Activated CD4-positive, alpha-beta T cell treated with anti-CD3 and anti-CD28 coated beads for 1 hour (primary cell): ENCODE measurements around the gene IL23A.
"Not testable (repeated sequence)": the region's sequence is repeated elsewhere in the genome, so short reads cannot be mapped to it uniquely, and the experiment has no call there.

ENCODE experiments used
- DNase-seq: peaks from one replicate; pipeline ENCODE4 v3.0.0-alpha.2; 2020

Gene IL23A

GRCh38 chr12:56338308-56339157 lies at the start of gene IL23A:
Gene IL23A, plus strand, starts transcription at chr12:56338884. Its CDS starts 161 bp downstream, at chr12:56339045.
- DNase-seq, result peak; percentile 79

- no peak for DNase-seq
Measured at GRCh38 chr12:56293795-56294194, 44.9 kb upstream of the IL23A start.

- no peak for DNase-seq
Measured at GRCh38 chr12:56296295-56296694, 42.4 kb upstream of the IL23A start.

- DNase-seq, result no peak
Measured at GRCh38 chr12:56297400-56297799, 41.3 kb upstream of the IL23A start.

- no peak for DNase-seq
Measured at GRCh38 chr12:56298828-56299227, 39.9 kb upstream of the IL23A start.

GRCh38 chr12:56299308-56299852 lies 39.3 kb upstream of the IL23A start:
- peak; percentile 8 for DNase-seq

- DNase-seq, result peak; percentile 97
Measured at GRCh38 chr12:56299853-56300643, 38.6 kb upstream of the IL23A start, which contains the start of gene CS. Gene CS, minus strand, starts transcription at chr12:56300330. Its CDS starts 129 bp downstream, at chr12:56300201.

GRCh38 chr12:56300644-56301464 lies 37.8 kb upstream of the IL23A start:
- DNase-seq, result no peak

- no peak for DNase-seq
Measured at GRCh38 chr12:56304276-56304675, 34.4 kb upstream of the IL23A start.

- no peak for DNase-seq
Measured at GRCh38 chr12:56304872-56305590, 33.7 kb upstream of the IL23A start.

- no peak for DNase-seq
Measured at GRCh38 chr12:56307221-56307965, 31.3 kb upstream of the IL23A start.

- no peak for DNase-seq
Measured at GRCh38 chr12:56308714-56309113, 30.0 kb upstream of the IL23A start.

- no peak for DNase-seq
Measured at GRCh38 chr12:56311003-56311402, 27.7 kb upstream of the IL23A start.

- no peak for DNase-seq
Measured at GRCh38 chr12:56315249-56315621, 23.4 kb upstream of the IL23A start.

- DNase-seq, result peak; percentile 87
Measured at GRCh38 chr12:56315622-56316473, 22.8 kb upstream of the IL23A start, which contains the start of gene CNPY2. Gene CNPY2, minus strand, starts transcription at chr12:56315988. Its CDS starts 771 bp downstream, at chr12:56315217.

- no peak for DNase-seq
Measured at GRCh38 chr12:56317675-56318074, 21.0 kb upstream of the IL23A start.

- no peak for DNase-seq
Measured at GRCh38 chr12:56321027-56321426, 17.7 kb upstream of the IL23A start.

- DNase-seq, result not testable (repeated sequence)
Measured at GRCh38 chr12:56321610-56322009, 17.1 kb upstream of the IL23A start.

GRCh38 chr12:56324206-56324605 lies 14.5 kb upstream of the IL23A start:
- no peak for DNase-seq

GRCh38 chr12:56326126-56326525 lies 12.6 kb upstream of the IL23A start:
- no peak for DNase-seq
